A549 treated with CpdA at 1 μM for 4 hours (cell line): Measurements from ENCODE around the gene ZNF202. TPM values are rescaled to one million over a fixed set of nuclear protein-coding genes. Genes with fewer than 3 reads are reported as not detected.

Source experiments
- total RNA-seq: library from RNA; stranded (reverse); fragments of 200-300 nt; extraction: Qiagen RNA extraction; gene quantifications from 5 replicates; pipeline ENCODE4 v1.2.3, GENCODE V29; 2022; ENCODE audit warnings: low read depth

The ZNF202 gene
- total RNA-seq = 8.9 to 11.1 TPM (median 9.5 TPM) in 5 replicates

DNA sequence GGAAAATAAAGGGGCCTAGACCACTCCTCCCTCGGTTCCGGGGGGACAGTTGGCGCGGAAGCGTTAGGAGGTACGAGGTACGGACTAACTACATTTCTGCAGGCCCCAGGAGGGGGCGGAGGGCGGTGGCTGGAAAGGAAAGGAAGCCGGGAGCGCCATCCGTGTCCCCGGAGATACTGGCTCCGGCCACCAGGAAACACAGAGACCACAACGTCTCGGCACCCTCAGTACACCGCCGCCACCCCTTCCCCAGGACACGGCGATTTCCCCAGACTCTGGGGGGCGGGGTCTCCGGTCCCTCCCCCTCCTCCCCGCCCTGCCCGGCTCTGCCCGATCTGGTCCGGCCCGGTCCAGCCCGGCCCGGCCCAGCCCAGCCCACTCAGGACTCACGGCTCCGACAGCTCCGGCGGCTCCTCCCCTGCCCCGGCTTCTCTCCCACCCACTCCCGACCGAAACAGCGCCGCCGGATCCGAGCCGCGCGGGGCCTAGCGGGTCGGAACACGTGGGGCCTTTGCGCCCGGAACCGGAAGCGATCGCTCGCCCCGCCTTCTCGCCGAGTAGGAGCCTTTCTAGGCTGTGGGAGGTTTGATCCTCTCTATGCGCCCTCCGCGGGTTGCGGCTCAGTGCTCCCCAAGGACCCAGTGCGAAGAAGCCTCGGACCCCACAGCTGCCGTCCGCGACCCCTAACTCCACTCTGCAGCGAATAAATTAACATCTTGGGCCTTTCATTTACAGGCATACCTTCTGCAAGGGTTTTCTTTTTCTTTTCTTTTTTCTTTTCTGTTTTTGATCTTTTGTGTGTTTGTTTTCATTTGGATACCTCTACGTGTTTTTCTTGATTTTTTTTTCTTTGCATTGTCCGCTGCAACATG, at the start of gene ZNF202:
TSS of gene ZNF202 (minus strand) at position 502 of the 872 bp plus-strand sequence. CDS start 10,772 bp downstream, outside the sequence.

GRCh38 chr11:123754101-123754568, 12.7 kb upstream of the ZNF202 start, which contains the start of gene OR6X1:
Gene OR6X1, minus strand, starts transcription at chr11:123754518. Its CDS starts 0 bp downstream, at chr11:123754518.

Other genes with a start within 250 kb of the ZNF202 start
- 0.14 to 0.23 TPM (median 0.15 TPM) in 5 replicates for gene SCN3B, start 87.0 kb downstream of the ZNF202 start, total RNA-seq
- not detected in 5 replicates for gene OR6X1, start 12.9 kb upstream of the ZNF202 start, total RNA-seq
- gene OR6M1, start 64.7 kb upstream of the ZNF202 start, total RNA-seq = not detected in 5 replicates
- not detected in 5 replicates for gene TMEM225, start 144.0 kb upstream of the ZNF202 start, total RNA-seq
- gene OR8D4, start 160.5 kb upstream of the ZNF202 start, total RNA-seq = not detected in 5 replicates
- gene OR4D5, start 198.0 kb upstream of the ZNF202 start, total RNA-seq = not detected in 5 replicates
- gene OR6T1, start 202.2 kb upstream of the ZNF202 start, total RNA-seq = not detected in 5 replicates
- gene OR10S1, start 236.1 kb upstream of the ZNF202 start, total RNA-seq = not detected in 5 replicates